GM19468 (cell line): Measurements from ENCODE around the gene CTSO.

ENCODE experiments used
- ATAC-seq: cut with Tn5 transposase; IDR thresholded peaks from one replicate; pipeline ENCODE4 v1.9.1; 2021; ENCODE audit warnings: mild to moderate bottlenecking, moderate library complexity, moderate number of reproducible peaks; ENCODE audit not compliant: unreplicated experiment; ENCODE audit errors: extremely low read depth

The CTSO gene, protein sequence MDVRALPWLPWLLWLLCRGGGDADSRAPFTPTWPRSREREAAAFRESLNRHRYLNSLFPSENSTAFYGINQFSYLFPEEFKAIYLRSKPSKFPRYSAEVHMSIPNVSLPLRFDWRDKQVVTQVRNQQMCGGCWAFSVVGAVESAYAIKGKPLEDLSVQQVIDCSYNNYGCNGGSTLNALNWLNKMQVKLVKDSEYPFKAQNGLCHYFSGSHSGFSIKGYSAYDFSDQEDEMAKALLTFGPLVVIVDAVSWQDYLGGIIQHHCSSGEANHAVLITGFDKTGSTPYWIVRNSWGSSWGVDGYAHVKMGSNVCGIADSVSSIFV

DNA sequence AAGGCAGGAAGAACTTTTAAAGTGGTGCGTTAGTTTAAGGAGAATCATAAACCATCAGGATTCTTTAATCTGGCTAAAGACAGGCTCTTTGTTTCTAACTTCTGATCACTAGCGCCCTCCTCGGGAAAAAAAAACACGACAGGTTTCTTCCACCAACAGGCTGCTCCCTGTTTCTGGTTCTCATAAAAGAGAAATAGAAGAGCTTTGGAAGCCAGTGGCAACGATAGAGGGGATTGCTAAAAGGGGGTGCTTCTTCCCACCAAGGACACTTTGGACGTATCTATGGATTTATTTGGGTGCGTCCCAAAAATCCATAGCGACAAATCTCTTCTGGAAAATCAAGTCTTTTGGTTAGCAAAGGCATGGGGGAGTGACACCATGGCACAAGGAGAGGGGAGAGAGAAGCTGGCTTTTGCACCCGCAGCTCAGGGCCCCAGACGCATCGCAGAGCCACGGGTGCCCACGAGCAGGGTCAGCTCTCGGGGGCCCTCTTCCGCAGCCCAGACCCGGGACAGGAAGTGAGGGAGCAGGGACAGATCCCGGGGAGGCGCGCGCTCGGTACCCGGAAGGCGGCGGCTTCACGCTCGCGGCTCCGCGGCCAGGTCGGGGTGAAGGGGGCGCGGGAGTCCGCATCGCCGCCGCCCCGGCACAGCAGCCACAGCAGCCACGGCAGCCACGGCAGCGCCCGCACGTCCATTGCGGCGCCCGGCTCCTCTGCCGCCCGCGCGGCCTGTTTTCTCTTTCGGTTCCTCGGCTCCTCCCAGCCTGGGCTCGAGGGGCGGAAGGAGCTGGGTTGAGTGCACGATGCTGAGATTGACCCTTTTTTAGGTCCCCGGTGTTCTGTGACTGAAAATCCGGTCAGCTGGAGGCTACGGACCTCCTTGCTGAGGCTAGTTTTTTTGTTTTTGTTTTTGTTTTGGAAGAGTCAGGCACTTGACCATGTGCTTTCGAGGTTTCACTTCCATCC lies at the start of gene CTSO:
Gene CTSO, minus strand, starts transcription at position 716 of the 967 bp plus-strand sequence. Its CDS starts 19 bp downstream, at position 697.
- peak; percentile 91 for ATAC-seq

DNA sequence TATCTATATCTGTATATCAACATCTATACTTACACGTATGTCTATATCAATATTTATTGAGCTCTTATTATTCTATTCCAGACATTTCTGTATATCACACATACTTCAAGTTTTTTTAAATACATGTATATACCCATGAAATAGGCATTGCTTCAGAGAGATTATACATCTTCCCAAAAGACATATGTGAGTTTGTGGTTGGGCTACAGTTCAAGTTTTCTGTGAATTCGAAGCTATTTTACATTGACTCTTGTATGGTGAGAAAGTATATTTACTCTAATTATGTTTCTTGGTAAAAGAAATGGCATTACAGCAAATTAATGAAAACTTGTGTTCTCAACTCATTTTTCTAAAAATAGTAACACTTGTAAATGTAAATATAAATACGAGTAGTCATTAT lies 46.8 kb upstream of the CTSO start:
- ATAC-seq, result no peak

DNA sequence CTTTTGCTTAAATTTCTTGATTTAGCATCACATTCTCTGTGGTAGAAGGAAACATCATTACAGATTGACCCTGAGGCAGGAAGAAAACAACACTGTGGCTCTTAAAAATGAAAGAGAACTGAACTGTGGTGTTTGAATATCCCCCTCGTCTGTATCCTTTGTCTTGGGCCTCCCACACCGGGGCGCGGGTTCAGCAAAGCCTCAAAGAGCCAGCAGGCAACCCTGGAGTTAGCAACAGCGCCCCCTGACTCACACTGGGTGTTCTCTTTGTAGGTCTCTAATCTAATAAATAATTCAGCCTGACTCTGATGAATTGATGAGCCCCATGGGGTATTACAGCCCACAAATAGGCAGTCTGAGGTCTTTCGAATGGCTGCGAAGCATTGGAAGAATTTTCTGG lies 46.1 kb upstream of the CTSO start:
- no peak for ATAC-seq

DNA sequence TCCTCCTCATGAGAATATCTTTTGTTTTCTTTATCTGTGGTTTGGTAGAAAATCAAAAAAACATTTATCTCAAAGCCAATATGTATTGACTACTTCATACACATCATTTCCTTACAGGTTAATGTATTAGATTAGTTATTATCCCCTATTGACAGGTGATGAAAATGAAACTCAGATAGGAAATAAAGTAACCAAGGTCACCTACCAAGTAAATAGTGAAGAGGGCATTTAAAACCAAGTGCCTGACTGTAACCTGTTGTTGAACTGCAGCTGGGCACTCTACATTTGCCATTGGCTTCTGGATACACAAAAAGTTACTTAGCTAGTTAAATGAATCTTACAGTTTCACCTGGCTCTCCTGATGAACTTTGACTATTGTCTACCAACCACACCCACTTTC lies 41.4 kb upstream of the CTSO start:
- ATAC-seq, result no peak

DNA sequence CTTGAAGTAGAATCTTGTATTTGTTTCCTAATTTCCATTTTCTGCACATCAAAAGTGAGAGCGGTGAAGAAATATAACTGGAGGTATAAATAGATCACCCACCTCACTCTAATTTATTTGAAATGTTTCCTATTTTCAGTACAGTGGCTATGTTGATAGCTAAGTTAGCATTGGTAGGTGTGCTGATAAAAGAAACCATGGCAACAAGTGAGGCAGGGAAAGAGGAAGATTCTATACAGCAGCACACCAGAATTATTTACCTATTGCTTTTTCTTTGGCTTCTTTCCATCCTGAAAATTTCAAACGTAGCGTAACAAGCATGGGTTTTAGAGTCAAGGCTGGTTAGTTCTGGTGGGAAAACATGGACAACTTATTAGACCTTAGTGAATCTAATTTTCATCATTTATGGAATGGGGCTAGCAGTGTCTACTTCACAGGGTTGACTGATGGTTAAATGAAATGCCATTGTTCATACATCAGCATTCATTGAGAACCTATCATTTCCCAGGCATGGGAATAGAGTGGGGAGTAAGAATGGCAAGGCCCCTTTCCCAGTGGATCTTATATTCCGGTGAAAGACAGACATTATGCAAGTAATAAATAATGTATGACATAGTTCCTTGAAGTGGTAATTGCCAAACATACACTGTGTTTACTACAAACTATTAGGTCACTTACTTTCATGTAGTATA lies 30.6 kb upstream of the CTSO start:
- no peak for ATAC-seq

DNA sequence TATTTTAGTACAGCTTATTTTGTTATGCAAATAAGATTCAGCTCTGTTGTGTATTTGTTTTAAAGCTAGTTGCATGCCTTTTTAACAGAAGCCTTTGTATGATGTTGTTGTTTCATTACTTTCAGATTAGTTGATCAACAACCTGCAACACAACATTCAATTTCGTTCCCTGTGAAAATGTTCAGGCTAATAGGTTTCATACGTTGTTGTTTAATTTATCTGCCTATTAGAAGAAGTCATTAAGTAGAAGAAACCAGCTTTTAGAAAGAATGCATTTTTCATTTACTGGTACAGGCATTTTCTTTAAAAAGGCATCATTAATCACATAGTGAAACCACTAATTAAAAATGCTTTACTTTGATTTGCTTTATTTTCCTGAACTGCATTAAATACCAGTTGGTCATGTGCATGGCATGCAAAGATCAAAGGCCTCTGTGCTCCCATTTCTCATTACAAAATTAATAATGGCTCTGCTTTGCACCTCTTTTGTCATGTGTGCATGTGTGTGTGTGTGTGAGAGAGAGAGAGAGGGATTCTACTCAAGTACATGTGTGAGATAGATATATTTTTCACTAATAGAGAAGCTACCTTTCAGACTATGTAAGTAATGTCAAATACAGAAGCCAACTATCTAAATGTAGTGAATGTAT lies 29.2 kb upstream of the CTSO start:
- no peak for ATAC-seq

DNA sequence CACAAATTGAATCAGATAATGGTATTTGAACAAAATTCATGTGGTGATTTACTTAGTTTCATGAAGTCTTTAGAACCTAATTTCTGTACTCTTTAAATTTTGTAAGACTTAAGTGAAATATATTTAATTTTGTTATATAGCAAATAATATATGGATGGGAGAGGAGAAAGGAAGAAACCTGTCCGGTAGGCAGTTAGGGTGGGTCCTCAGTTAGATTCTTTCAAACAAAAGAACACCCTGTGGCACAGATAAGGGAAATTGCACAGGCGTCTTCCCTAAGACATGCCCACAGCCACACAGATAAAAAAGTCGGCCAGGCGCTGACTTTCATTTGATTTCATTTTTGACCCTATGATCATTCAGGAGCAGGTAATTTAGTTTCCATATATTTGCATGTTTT lies 25.1 kb upstream of the CTSO start:
- ATAC-seq, result no peak

DNA sequence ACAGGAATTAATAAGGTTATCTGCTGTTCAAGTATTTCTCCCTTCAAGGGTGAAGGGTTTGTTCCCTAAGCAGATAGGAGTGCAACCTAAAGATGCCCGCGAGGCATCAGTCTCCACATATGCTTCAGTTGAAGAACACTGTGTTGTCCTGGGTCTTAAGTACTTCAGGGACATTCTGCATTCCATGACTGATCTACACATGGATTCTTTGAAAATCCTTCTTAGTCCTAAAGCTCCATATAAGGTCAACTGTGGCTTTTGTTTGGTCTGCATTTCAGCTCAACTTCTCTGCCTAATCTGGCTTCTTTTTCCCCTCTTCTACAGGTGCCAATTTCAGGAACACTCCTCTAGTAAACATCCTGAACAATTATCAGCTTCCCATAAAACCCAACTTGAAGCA lies 21.8 kb upstream of the CTSO start:
- no peak for ATAC-seq

DNA sequence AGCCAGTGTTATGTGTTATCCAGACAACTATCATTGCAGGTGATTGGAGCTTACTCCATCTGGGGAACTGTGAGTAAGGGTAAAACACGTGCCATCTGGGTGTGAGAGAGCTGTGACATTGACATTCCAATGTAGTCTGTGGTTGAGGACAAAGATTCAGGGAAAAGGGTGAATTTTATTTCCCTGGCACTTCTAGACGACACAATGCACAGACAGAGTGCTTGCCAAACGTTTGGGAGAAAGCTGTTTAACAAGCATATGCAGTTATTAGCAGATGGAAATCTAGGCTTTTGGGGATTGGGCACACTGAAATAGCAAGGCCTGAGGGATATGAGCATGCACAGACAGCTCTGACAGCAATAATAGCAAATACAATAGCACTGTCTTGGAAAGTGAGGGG lies 21.3 kb upstream of the CTSO start:
- ATAC-seq, result no peak

DNA sequence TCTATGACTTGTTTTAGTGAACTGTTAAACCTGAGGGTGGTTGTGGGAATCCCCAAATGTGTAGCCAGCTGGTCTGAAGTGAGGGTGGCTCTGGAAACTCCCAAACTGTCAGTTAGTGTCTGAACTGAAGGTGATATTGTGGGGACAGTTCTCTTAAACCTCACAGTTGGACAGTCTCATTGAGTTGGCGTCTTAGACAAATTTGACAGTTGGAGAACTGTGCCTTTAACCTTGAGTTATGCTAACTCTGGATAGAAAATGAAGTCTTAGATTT lies 20.7 kb upstream of the CTSO start:
- peak; percentile 94 for ATAC-seq

DNA sequence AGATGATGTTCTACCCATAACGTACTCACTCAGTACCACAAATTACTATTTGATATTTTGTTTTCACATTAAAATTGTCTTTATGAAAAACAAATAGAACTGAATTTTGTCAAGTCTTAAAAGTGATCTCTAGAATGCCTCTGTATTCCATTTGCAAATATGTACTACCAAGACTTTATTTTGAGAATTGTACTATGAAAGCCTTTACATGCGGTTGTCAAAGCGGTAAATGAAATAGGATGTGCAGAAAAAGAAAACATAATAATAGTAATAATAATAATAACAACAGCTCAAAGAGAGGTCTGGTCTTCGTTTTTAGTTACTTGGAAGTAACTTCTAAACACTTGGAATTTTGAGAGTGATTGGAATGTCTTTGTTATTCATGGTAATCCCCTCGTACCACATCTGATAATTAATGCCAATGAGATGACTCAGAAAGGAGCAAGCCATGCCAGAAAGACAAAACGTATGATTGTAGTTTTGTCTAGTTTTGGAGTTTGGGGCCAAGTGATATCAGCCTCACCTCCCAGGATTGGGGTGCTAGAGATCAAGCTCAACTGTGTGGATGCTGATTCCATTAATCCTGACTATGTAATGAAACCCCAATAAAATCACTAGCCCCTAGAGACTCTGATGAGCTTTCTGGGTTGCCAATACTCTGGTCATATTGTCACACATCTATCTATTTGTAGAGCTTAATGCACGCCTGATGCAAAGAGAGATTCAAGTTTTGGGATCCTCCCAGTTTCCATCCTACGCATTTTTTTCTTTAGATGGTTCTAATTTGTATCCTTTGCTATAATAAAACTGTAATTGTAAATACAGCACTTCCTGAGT lies 20.2 kb upstream of the CTSO start:
- no peak for ATAC-seq

DNA sequence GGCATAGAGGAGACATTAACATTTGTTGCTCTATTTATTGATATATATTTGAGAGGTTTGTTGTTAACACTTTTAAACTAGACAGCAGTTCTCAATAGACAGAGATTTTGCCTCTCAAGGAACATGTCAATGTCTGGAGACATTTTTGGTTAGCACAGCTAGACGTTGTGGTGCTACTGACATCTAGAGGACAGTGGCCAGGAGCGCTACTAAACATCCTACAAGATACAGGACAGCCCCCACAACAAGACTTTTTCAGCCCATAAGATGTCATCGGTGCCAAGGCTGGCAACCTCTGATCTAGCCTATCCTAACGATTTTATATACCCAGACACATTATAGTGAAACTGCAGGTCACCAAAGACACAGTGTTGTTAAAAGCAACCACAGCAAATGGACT lies 18.4 kb upstream of the CTSO start:
- no peak for ATAC-seq

DNA sequence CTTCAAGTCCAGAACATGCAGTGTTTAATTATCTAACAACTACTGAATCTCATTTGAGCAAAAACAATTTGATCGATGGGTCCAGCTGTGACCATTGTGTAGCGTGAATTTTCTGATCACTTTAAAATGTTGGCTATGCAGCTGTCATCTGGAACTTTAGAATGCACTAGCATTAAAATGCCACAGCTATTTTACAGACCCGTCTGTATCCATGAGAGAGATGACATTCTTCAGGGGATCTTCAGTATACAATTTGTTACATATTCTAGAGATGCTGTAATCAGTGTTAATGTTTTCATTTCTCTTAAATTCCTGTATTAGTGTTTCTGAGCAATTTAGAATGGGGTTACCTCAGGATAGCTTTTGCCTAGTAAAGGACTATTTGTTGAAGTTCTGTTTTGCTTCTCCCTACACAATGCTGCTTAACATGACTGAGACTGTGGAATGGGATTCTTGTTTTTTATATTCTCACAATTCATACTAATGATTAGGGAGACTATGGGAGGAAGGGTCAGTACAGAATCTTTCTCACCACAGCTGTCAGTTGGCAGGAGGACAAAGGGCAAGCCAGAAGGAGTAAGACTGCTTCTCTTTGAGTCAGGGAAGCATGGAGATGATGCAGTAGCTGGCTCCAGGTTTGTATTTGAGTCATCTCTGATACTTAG lies 13.2 kb upstream of the CTSO start:
- ATAC-seq, result no peak

DNA sequence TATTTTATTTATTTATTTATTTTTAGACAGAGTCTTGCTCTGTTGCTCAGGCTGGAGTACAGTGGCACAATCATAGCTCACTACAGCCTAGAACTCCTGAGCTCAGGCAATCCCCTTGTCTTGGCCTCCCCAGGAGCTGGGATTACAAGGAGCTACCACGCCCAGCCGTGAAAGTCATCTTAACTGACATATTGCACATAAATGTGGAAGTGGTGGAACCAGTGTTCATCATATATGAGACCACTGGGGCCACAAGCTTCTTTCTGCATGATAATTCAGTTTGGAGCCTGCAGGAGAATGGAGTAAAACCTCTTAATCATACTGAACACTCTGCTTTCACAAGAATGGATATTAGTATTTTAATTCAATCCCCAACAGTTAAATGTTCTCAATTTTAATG lies 12.5 kb upstream of the CTSO start:
- ATAC-seq, result no peak

DNA sequence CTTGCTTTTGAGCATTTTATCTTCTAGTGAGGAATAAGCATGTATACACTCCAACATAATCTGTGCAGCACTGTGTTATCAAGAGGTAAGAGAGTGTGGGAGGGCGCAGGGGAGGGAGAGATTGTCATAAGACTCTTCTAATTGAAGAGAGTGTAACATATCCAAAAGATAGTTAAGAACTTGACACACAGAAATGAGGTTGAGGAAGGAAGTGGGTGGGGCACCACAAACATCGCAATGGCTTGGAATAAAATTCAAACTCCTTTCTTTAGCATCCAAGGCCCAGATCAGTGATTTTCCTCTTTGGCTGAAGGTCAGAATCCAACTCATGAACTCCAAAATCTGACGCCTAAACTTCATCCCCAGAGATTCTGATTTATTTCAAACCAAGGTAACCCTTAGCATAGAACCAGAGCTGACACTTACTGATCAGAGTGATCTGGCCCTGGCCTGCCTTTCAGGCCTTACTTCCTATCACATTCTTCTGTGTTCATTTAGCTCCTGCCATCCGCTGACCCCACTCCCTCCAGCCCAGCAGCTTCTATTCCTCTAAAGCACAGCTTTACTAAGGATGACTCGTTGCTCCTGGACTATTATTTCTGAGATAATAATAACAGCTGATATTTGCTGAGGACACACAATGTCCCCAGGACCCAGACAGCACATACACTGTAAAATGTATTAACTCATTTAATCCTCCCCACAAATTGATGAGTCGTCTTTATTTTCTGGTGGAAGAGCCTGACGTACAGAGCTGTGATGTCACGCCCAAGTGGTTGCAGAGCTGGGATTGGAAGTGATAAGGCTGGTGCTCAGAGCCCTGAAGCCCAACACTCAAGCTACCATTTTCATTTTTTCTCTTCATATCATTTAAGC lies 10.6 kb upstream of the CTSO start:
- no peak for ATAC-seq

DNA sequence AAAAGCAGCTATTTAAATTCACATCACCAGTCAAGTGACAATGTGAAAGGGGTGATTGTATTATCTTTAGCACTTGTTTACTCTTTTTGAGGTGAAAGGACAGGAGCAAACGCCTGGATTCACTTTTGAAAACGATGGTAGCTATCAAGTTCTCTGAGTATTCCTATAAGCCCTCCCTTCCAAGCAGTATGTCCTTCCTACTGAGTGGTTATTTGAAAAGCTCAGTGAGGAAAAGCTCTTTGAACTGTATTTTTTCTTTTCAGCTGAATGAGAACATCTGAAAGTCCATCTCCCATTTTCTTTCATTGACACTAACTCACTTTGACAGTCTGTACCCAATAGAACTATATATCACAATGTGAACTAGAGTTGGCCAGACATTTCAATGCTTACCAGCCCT lies 9.1 kb upstream of the CTSO start:
- ATAC-seq, result no peak

DNA sequence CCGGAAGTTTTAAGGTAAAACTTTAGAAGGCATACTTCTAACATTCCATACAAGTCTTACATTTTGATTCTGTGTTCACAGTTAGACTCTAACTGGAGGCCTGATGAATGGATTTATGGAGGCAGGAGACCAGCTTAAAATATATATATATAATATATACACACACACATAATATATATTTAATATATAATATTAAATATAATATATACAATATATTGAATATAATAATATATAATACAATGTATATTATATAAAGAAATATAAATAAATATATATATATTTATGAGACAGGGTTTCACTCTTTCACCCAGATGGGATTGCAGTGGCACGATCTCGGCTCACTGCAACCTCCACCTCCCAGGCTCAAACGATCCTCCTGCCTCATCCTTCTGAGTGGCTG lies 7.9 kb upstream of the CTSO start:
- no peak for ATAC-seq

DNA sequence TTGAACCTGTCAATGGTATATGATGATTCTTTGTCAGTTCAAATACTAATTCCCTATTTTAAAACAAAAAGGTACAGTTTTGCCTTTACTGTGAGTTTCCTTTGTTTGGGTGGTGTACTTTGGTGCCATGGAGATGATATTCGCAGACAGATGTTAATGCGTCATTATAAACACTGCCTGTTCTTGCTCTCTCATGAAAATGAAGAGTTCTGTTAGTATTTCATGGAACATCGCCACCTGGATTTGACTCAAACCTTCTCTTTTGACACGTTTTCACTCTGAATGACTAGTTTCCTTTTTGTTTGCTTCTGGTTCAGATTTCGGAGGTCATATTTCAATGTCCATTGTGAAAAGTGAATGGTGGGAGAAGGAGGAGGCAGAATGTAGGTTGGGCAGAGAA lies 6.9 kb upstream of the CTSO start:
- ATAC-seq, result no peak
